Raji (cell line): ENCODE measurements around the gene CTXN1.

ENCODE experiments used
- POLR2A ChIP-seq: IDR thresholded peaks from 2 replicates; pipeline ENCODE4 v1.6.1; 2011; ENCODE audit warnings: low read depth, low read length, control low read depth; ENCODE audit not compliant: insufficient read depth

Gene CTXN1

GRCh38 chr19:7914099-7914498 lies 11.8 kb downstream of the CTXN1 start:
- no peak for TF ChIP-seq POLR2A

GRCh38 chr19:7913652-7914051 lies 12.3 kb downstream of the CTXN1 start:
- TF ChIP-seq POLR2A: no peak

- TF ChIP-seq POLR2A: no peak
Observed at GRCh38 chr19:7912697-7913564, 13.0 kb downstream of the CTXN1 start.

GRCh38 chr19:7912144-7912696 lies 13.7 kb downstream of the CTXN1 start:
- no peak for TF ChIP-seq POLR2A

- TF ChIP-seq POLR2A: no peak
Observed at GRCh38 chr19:7911508-7912143, 14.3 kb downstream of the CTXN1 start.

GRCh38 chr19:7910321-7911161 lies 15.4 kb downstream of the CTXN1 start:
- no peak for TF ChIP-seq POLR2A

GRCh38 chr19:7909471-7910067 lies 16.4 kb downstream of the CTXN1 start:
- TF ChIP-seq POLR2A: no peak

GRCh38 chr19:7908742-7909461 lies 17.0 kb downstream of the CTXN1 start:
- TF ChIP-seq POLR2A: no peak

GRCh38 chr19:7908078-7908699 lies 17.7 kb downstream of the CTXN1 start:
- no peak for TF ChIP-seq POLR2A

GRCh38 chr19:7907544-7907943 lies 18.4 kb downstream of the CTXN1 start:
- TF ChIP-seq POLR2A: no peak

- no peak for TF ChIP-seq POLR2A
Observed at GRCh38 chr19:7907122-7907521, 18.8 kb downstream of the CTXN1 start.

- no peak for TF ChIP-seq POLR2A
Observed at GRCh38 chr19:7905859-7906258, 20.1 kb downstream of the CTXN1 start.

- no peak for TF ChIP-seq POLR2A
Observed at GRCh38 chr19:7905268-7905667, 20.7 kb downstream of the CTXN1 start.
